A673 (cell line): ENCODE measurements around the gene UTP4.

Experiments used
- CTCF ChIP-seq: fragments of 300-800, 200-600 bp; sonication (generic); conservative IDR thresholded peaks from 2 replicates; pipeline ENCODE4 v1.5.1; 2017; ENCODE audit warnings: low read depth, mild to moderate bottlenecking, antibody characterized with exemption, low read length, moderate library complexity, mixed read lengths
- EZH2 ChIP-seq: fragments of 200-600 bp; sonication (generic); IDR thresholded peaks from 2 replicates; pipeline ENCODE4 v1.6.1; 2017; ENCODE audit warnings: borderline replicate concordance, low read depth, mild to moderate bottlenecking, mixed read lengths, antibody characterized with exemption, low read length; ENCODE audit not compliant: poor library complexity, severe bottlenecking

GRCh38 chr16:69083306-69083941 is 49.0 kb upstream of the UTP4 start:
- TF ChIP-seq CTCF: no peak
- TF ChIP-seq EZH2: no peak
